Loucy (cell line): ENCODE results near the gene UBL5.

Experiments used
- EZH2phosphoT487 ChIP-seq: fragments of 200-600 bp; IDR thresholded peaks from 2 replicates; pipeline ENCODE4 v1.6.1; 2018; ENCODE audit warnings: antibody characterized with exemption, mild to moderate bottlenecking, moderate library complexity, borderline replicate concordance
- TF ChIP-seq, protein P1 (sequence below): fragments of 200-600 bp; sonication (generic); conservative IDR thresholded peaks from 2 replicates; pipeline ENCODE4 v1.5.1; 2014; ENCODE audit warnings: mild to moderate bottlenecking, antibody characterized with exemption, low read length

GRCh38 chr19:9799162-9799561 is 28.6 kb upstream of the UBL5 start:
- TF ChIP-seq, protein P1, sequence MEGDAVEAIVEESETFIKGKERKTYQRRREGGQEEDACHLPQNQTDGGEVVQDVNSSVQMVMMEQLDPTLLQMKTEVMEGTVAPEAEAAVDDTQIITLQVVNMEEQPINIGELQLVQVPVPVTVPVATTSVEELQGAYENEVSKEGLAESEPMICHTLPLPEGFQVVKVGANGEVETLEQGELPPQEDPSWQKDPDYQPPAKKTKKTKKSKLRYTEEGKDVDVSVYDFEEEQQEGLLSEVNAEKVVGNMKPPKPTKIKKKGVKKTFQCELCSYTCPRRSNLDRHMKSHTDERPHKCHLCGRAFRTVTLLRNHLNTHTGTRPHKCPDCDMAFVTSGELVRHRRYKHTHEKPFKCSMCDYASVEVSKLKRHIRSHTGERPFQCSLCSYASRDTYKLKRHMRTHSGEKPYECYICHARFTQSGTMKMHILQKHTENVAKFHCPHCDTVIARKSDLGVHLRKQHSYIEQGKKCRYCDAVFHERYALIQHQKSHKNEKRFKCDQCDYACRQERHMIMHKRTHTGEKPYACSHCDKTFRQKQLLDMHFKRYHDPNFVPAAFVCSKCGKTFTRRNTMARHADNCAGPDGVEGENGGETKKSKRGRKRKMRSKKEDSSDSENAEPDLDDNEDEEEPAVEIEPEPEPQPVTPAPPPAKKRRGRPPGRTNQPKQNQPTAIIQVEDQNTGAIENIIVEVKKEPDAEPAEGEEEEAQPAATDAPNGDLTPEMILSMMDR: no peak
- no peak for TF ChIP-seq EZH2phosphoT487
